ENCODE data around the gene KCTD5.
"Not testable (repeated sequence)": the region's sequence is repeated elsewhere in the genome, so short reads cannot be mapped to it uniquely, and the experiment has no call there.

DNA sequence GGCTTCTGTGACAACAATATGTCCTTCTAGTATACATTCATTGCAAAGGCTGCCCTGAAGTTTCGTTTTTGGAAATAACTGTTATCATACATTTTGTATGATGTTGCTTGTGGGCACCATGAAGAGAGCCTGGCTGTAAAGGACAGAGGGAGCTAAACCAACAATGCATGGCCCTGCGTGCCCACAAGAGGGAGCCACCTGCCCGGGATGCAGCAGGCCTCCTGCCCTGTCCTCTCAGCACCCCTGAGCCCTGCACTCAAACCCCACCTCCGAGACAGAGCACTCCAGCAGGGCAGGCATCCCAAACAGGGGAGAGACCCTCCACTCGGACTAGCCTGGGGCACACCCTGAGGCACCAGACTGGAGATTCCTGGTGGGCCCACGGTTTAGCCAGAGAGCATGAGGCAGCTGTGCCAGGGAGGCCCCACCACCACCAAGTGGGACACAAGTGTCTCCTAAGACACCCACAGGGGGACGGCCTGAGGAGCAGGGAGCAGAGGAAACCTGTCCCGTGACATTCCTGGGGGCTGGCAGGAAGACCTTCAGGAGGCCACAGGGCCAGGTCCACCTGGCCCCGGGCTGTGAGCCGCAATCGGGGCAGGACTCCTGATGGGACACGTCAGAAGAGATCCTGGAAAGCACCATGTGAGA, 43.1 kb upstream of the KCTD5 start:
- not testable (repeated sequence) for TF ChIP-seq CREM (CRISPR knock-in tag; IDR thresholded peaks at IDR 0.05)
- TF ChIP-seq, protein P1, sequence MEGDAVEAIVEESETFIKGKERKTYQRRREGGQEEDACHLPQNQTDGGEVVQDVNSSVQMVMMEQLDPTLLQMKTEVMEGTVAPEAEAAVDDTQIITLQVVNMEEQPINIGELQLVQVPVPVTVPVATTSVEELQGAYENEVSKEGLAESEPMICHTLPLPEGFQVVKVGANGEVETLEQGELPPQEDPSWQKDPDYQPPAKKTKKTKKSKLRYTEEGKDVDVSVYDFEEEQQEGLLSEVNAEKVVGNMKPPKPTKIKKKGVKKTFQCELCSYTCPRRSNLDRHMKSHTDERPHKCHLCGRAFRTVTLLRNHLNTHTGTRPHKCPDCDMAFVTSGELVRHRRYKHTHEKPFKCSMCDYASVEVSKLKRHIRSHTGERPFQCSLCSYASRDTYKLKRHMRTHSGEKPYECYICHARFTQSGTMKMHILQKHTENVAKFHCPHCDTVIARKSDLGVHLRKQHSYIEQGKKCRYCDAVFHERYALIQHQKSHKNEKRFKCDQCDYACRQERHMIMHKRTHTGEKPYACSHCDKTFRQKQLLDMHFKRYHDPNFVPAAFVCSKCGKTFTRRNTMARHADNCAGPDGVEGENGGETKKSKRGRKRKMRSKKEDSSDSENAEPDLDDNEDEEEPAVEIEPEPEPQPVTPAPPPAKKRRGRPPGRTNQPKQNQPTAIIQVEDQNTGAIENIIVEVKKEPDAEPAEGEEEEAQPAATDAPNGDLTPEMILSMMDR (IDR thresholded peaks at IDR 0.05): not testable (repeated sequence)
